ENCODE data around the gene YWHAG. TPM values are rescaled to one million over a fixed set of nuclear protein-coding genes. Genes with fewer than 3 reads are reported as not detected.
"Not testable (repeated sequence)": the region's sequence is repeated elsewhere in the genome, so short reads cannot be mapped to it uniquely, and the experiment has no call there.

Gene YWHAG
- total RNA-seq, 1 donor from 2014 or later: 97.1 TPM

GRCh38 chr7:76294344-76295024 lies 64.3 kb downstream of the YWHAG start:
- intact Hi-C loops (cut with DNase I): no loop called here

GRCh38 chr7:76293407-76293901 lies 65.3 kb downstream of the YWHAG start:
- Histone ChIP-seq H3K27me3 (ENCODE audit: low read depth) (no peaks in the 10 kb centered on the region), H3K4me3 (no peak overlapping the region), H3K36me3 (no peaks in the 10 kb centered on the region), H3K9me3 (no peaks in the 10 kb centered on the region), H3K27ac (peak overlapping the region; percentile 91), H3K4me1 (peaks cover 64% of the 10 kb centered on the region)
- intact Hi-C loops (cut with DNase I): no loop called here
- no peak for DNase-seq
- no peak for ATAC-seq
- TF ChIP-seq CTCF (IDR thresholded peaks at IDR 0.05): no peak

More at GRCh38 chr7:76294344-76295024, 64.3 kb downstream of the YWHAG start:
- H3K4me1 ChIP-seq: peaks cover 64% of the 10 kb centered on the region
- H3K9me3 ChIP-seq: no peaks in the 10 kb centered on the region
- peak; percentile 96 for DNase-seq
- ATAC-seq: peak; percentile 88 to 89
- no peak for TF ChIP-seq CTCF (IDR thresholded peaks at IDR 0.05)
- H3K36me3 ChIP-seq: no peaks in the 10 kb centered on the region
- no peaks in the 10 kb centered on the region for H3K27me3 ChIP-seq (ENCODE audit: low read depth)
- peak overlapping the region; percentile 37 for H3K4me3 ChIP-seq
- peak overlapping the region; percentile 90 for H3K27ac ChIP-seq

- H3K9me3 ChIP-seq; H3K27me3 ChIP-seq (ENCODE audit: low read depth); H3K4me3 ChIP-seq; DNase-seq; intact Hi-C loops (cut with DNase I); H3K36me3 ChIP-seq; ATAC-seq: not testable (repeated sequence)
- Histone ChIP-seq H3K4me1 (peaks cover 64% of the 10 kb centered on the region), H3K27ac (peak overlapping the region; percentile 91)
Measured at GRCh38 chr7:76292911-76293310, 65.9 kb downstream of the YWHAG start.

GRCh38 chr7:76292213-76292573 lies 66.6 kb downstream of the YWHAG start:
- peaks cover 64% of the 10 kb centered on the region for H3K4me1 ChIP-seq
- no peaks in the 10 kb centered on the region for H3K36me3 ChIP-seq
- H3K27ac ChIP-seq: peak overlapping the region; percentile 91
- intact Hi-C loops (cut with DNase I): no loop called here
- ATAC-seq (peak; percentile 22 to 33), DNase-seq (no peak)
- TF ChIP-seq CTCF (IDR thresholded peaks at IDR 0.05): no peak
- H3K9me3 ChIP-seq: no peaks in the 10 kb centered on the region
- H3K27me3 ChIP-seq (ENCODE audit: low read depth): no peaks in the 10 kb centered on the region
- H3K4me3 ChIP-seq: peak overlapping the region; percentile 50

GRCh38 chr7:76291351-76292212 lies 67.2 kb downstream of the YWHAG start:
- Histone ChIP-seq H3K27me3 (ENCODE audit: low read depth) (no peaks in the 10 kb centered on the region), H3K27ac (peak overlapping the region; percentile 91), H3K9me3 (no peaks in the 10 kb centered on the region), H3K4me3 (peak overlapping the region; percentile 50), H3K4me1 (peaks cover 58% of the 10 kb centered on the region), H3K36me3 (no peaks in the 10 kb centered on the region)
- ATAC-seq (peak; percentile 91 to 93), DNase-seq (peak; percentile 91)
- TF ChIP-seq CTCF (IDR thresholded peaks at IDR 0.05): peak; percentile 98
- intact Hi-C loops (cut with DNase I): no loop called here

GRCh38 chr7:76290847-76291350 lies 67.9 kb downstream of the YWHAG start:
- H3K4me3 ChIP-seq; H3K36me3 ChIP-seq; ATAC-seq; DNase-seq; H3K9me3 ChIP-seq; intact Hi-C loops (cut with DNase I); H3K27me3 ChIP-seq (ENCODE audit: low read depth): not testable (repeated sequence)
- Histone ChIP-seq H3K27ac (peak overlapping the region; percentile 91), H3K4me1 (peaks cover 51% of the 10 kb centered on the region)

All from lower lobe of right lung (tissue), 2 donors.